Measurements from ENCODE around the gene NKD2. TPM values are rescaled to one million over a fixed set of nuclear protein-coding genes. Genes with fewer than 3 reads are reported as not detected.

NKD2 gene
- total and polyA plus RNA-seq, 2 of the 4 experiments (the other 2 are of a cell fraction), result not detected

- Histone ChIP-seq H2BK120ac (ENCODE audit: low read depth, low read length) (no peak overlapping the region), H3K27ac (ENCODE audit: insufficient read depth, low read length) (no peak overlapping the region), H3K4me2 (ENCODE audit: low read depth, low read length) (no peak overlapping the region), H3K56ac (ENCODE audit: extremely low read depth, insufficient read depth, low read length) (no peak overlapping the region), H3K27me3 (ENCODE audit: control insufficient read depth, insufficient read depth, low read length) (no peaks in the 10 kb centered on the region), H2AK5ac (ENCODE audit: low read depth, low read length) (no peak overlapping the region), H3K79me1 (ENCODE audit: low read depth in 1 of 2, low read length in 2 of 2) (no peaks in the 10 kb centered on the region), H2AFZ (replicated peaks; ENCODE audit: low read length, poor library complexity) (no peak overlapping the region), H3K18ac (ENCODE audit: low read depth, low read length) (no peak overlapping the region), H2BK15ac (ENCODE audit: low read depth, low read length) (no peak overlapping the region), H3K9ac (ENCODE audit: low read depth, low read length) (no peak overlapping the region), H4K91ac (ENCODE audit: insufficient read depth, low read depth, low read length) (no peak overlapping the region), H2BK5ac (ENCODE audit: low read depth, low read length, poor library complexity, severe bottlenecking) (no peak overlapping the region), H4K20me1 (ENCODE audit: insufficient read depth, low read length) (no peaks in the 10 kb centered on the region; the same call in 1 of the 2 replicates), H3K4ac (ENCODE audit: low read depth, low read length) (no peak overlapping the region), H2BK20ac (ENCODE audit: low read depth, low read length) (no peak overlapping the region), H3K4me1 (ENCODE audit: control insufficient read depth, insufficient read depth, low read length) (no peaks in the 10 kb centered on the region), H4K5ac (ENCODE audit: low read depth, low read length) (no peak overlapping the region), H3K9me3 (ENCODE audit: control insufficient read depth, insufficient read depth, low read length) (no peaks in the 10 kb centered on the region), H3K36me3 (ENCODE audit: control insufficient read depth, insufficient read depth, low read length) (peaks cover 19% of the 10 kb centered on the region; the same call in 1 of the 2 replicates), H3K4me3 (ENCODE audit: insufficient read depth, low read depth, low read length) (no peak overlapping the region), H3K23ac (ENCODE audit: low read depth, low read length) (no peak overlapping the region), H4K8ac (ENCODE audit: low read depth in 2 of 2, low read length in 2 of 2) (no peak overlapping the region), H2AK9ac (replicated peaks; ENCODE audit: low read depth, low read length, poor library complexity) (no peak overlapping the region), H3K14ac (replicated peaks; ENCODE audit: low read depth, low read length) (no peak overlapping the region), H3K9me1 (ENCODE audit: insufficient read depth, low read length) (no peaks in the 10 kb centered on the region; the same call in 1 of the 2 replicates)
- WGBS, 2 experiments (ENCODE audit: extremely low coverage in 2 of 2, insufficient read length in 1 of 2), result 98% methylated on average over 18 of the region's 23 CpGs; no CpG with 5 or more reads in 1 of the 2 experiments
- no TSS peak for BruUV-seq (replicated peaks)
- ChIA-PET CTCF (no interaction called here), POLR2A (ENCODE audit: unreplicated experiment) (no interaction called here)
- ATAC-seq (ENCODE audit: low read depth) (no peak), DNase-seq (no peak)
- dilution Hi-C loops (cut with HindIII; ENCODE audit: low sequenced_read_pairs, unreplicated experiment) (no loop called here), intact Hi-C loops (cut with micrococcal nuclease) (no loop called here), in situ Hi-C loops (cut with MboI; ENCODE audit: low sequenced_read_pairs) (no loop called here)
- TF ChIP-seq, protein P1, sequence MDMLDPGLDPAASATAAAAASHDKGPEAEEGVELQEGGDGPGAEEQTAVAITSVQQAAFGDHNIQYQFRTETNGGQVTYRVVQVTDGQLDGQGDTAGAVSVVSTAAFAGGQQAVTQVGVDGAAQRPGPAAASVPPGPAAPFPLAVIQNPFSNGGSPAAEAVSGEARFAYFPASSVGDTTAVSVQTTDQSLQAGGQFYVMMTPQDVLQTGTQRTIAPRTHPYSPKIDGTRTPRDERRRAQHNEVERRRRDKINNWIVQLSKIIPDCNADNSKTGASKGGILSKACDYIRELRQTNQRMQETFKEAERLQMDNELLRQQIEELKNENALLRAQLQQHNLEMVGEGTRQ (IDR thresholded peaks at IDR 0.05; ENCODE audit: low read depth, low read length), result no peak
- no peak for TF ChIP-seq RCOR1 (IDR thresholded peaks at IDR 0.05; ENCODE audit: insufficient replicate concordance, low read length)
- TF ChIP-seq CTCF (conservative IDR thresholded peaks at IDR 0.05; ENCODE audit: low read depth, low read length), result no peak
- no peak for TF ChIP-seq BHLHE40 (IDR thresholded peaks at IDR 0.05; ENCODE audit: low read depth, low read length)
- no peak for TF ChIP-seq MXI1 (IDR thresholded peaks at IDR 0.05; ENCODE audit: borderline replicate concordance, low read depth, low read length)
- TF ChIP-seq RFX5 (IDR thresholded peaks at IDR 0.05; ENCODE audit: low read depth, low read length), result no peak
- no peak for TF ChIP-seq MAZ (IDR thresholded peaks at IDR 0.05; ENCODE audit: borderline replicate concordance, low read depth, low read length)
- no peak for TF ChIP-seq MAFK (IDR thresholded peaks at IDR 0.05; ENCODE audit: low read depth, low read length)
- TF ChIP-seq CEBPB (IDR thresholded peaks at IDR 0.05; ENCODE audit: low read depth, low read length), result no peak
- TF ChIP-seq SMC3 (IDR thresholded peaks at IDR 0.05; ENCODE audit: low read depth, low read length), result no peak
- TF ChIP-seq CHD1 (IDR thresholded peaks at IDR 0.05; ENCODE audit: low read depth, low read length), result no peak
- no peak for TF ChIP-seq RAD21 (IDR thresholded peaks at IDR 0.05; ENCODE audit: low read length)
- no peak for TF ChIP-seq NFE2L2 (IDR thresholded peaks at IDR 0.05; ENCODE audit: low read depth, low read length)
Observed at GRCh38 chr5:1078851-1079250, 70.2 kb downstream of the NKD2 start.

Data from IMR-90 (cell line).